Type B pancreatic cell (in vitro differentiated cells): Measurements from ENCODE around the gene ZNF394. TPM values are rescaled to one million over a fixed set of nuclear protein-coding genes. Genes with fewer than 3 reads are reported as not detected.

Experiments used
- DNase-seq: peaks from one replicate; pipeline ENCODE4 v3.0.0; 2021; ENCODE audit warnings: mixed read lengths; ENCODE audit not compliant: unreplicated experiment; ENCODE audit errors: extremely low spot score
- H3K27ac Mint-ChIP-seq: 2 replicates; pipeline ENCODE4 v1.8.0; 2021; ENCODE audit warnings: mild to moderate bottlenecking, mixed read lengths
- H3K27me3 Mint-ChIP-seq: 2 replicates; pipeline ENCODE4 v1.8.0; 2021; ENCODE audit warnings: mixed read lengths
- H3K36me3 Mint-ChIP-seq: 2 replicates; pipeline ENCODE4 v1.8.0; 2021; ENCODE audit warnings: mixed read lengths
- H3K4me1 Mint-ChIP-seq: one replicate; pipeline ENCODE4 v1.8.0; 2021; ENCODE audit warnings: mixed read lengths; ENCODE audit not compliant: unreplicated experiment
- H3K4me3 Mint-ChIP-seq: 2 replicates; pipeline ENCODE4 v1.8.0; 2021; ENCODE audit warnings: mild to moderate bottlenecking, mixed read lengths
- H3K9me3 Mint-ChIP-seq: 2 replicates; pipeline ENCODE4 v1.8.0; 2021; ENCODE audit warnings: mixed read lengths
- total RNA-seq: library from RNA; stranded (reverse); gene quantifications from 2 replicates; pipeline ENCODE4 v1.2.1, GENCODE V29; 2021; ENCODE audit warnings: low replicate concordance
- TF ChIP-seq, protein P1 (sequence below): fragments of 200-600 bp; sonication (generic); conservative IDR thresholded peaks from 2 replicates; pipeline ENCODE4 v1.5.0; 2021; ENCODE audit warnings: antibody characterized with exemption, mild to moderate bottlenecking

Gene ZNF394
- total RNA-seq, 1 donor from 2014 or later, result 24.3 TPM

DNA sequence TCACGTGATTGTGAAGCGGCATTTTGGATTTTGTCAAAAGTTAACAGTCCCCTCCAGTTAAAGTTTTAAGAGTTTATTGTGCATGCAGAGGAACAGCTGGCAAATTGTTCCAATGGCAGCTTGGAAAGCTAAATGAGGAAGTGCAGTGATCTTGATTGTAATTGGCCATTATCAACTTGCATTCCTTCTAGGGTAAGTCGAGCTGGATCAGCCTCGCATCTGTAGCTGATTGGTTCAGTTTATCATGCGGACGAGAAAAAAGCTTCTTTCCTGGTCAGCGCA lies 26.8 kb downstream of the ZNF394 start:
- no peak for DNase-seq

DNA sequence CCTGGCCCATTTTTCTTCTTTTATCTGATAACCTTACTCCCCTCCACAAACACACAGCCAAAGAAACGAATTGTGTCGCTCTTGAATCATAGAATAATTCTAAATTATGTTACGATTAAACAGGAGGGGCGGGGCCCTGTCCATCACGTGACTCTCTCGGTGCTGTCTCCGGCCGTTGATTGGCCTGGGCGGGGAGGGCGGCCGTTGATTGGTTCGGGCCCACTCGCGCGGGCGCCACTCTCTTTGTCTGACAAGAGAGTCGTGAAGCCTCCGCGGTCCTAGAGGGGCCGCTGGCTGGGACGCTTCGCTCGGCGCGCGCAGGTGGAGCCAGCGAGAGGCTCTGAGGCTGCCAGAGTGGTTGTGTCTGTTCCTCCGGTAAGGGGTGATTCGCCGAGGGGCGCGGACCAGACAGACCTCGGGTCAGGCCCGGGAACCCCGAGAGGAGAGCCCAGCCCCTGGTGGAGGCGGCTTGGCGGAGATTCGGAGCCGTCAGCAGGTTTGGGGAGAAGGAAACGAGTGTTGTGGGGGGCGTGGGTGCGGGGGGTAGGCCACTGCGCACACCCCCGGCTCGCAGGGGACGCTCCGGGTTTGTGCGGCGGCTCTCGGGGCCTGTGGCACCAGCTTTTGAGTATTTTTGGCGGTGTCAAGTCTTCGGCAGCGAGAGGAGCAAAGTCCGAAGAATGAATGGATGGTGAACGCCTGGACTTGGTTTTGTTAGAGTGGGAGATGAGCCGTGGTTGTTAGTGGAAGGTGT lies 27.3 kb downstream of the ZNF394 start, which contains the start of gene ZNF789:
Gene ZNF789, plus strand, starts transcription at position 330 of the 754 bp plus-strand sequence. CDS start 3,567 bp downstream, outside the sequence.
- peaks cover 3% of the 10 kb centered on the region for H3K36me3 Mint-ChIP-seq
- peaks cover 12% of the 10 kb centered on the region for H3K4me1 Mint-ChIP-seq

More for the DNA sequence above, 26.8 kb downstream of the ZNF394 start:
- TF ChIP-seq, protein P1, sequence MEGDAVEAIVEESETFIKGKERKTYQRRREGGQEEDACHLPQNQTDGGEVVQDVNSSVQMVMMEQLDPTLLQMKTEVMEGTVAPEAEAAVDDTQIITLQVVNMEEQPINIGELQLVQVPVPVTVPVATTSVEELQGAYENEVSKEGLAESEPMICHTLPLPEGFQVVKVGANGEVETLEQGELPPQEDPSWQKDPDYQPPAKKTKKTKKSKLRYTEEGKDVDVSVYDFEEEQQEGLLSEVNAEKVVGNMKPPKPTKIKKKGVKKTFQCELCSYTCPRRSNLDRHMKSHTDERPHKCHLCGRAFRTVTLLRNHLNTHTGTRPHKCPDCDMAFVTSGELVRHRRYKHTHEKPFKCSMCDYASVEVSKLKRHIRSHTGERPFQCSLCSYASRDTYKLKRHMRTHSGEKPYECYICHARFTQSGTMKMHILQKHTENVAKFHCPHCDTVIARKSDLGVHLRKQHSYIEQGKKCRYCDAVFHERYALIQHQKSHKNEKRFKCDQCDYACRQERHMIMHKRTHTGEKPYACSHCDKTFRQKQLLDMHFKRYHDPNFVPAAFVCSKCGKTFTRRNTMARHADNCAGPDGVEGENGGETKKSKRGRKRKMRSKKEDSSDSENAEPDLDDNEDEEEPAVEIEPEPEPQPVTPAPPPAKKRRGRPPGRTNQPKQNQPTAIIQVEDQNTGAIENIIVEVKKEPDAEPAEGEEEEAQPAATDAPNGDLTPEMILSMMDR, result no peak
- H3K4me3 Mint-ChIP-seq, result peak overlapping the region; percentile 99
- H3K27ac Mint-ChIP-seq, result peak overlapping the region; percentile 94
- H3K9me3 Mint-ChIP-seq, result no peaks in the 10 kb centered on the region
- H3K27me3 Mint-ChIP-seq, result peaks cover 16% of the 10 kb centered on the region
- H3K4me1 Mint-ChIP-seq, result peaks cover 12% of the 10 kb centered on the region
- H3K36me3 Mint-ChIP-seq, result peaks cover 3% of the 10 kb centered on the region

GRCh38 chr7:99469381-99470065 lies 30.6 kb downstream of the ZNF394 start:
- Mint-ChIP-seq H3K9me3 (no peaks in the 10 kb centered on the region), H3K36me3 (peaks cover 12% of the 10 kb centered on the region), H3K4me1 (peaks cover 21% of the 10 kb centered on the region), H3K27me3 (peaks cover 19% of the 10 kb centered on the region), H3K4me3 (peak overlapping the region; percentile 51), H3K27ac (peak overlapping the region; percentile 53)
- DNase-seq, result no peak
- TF ChIP-seq, protein P1, result no peak

More for the DNA sequence above, 27.3 kb downstream of the ZNF394 start, which contains the start of gene ZNF789:
- Mint-ChIP-seq H3K4me3 (peak within 1 kb of the TSS; percentile 99), H3K9me3 (no peaks in the 10 kb centered on the region), H3K27me3 (peaks cover 16% of the 10 kb centered on the region), H3K27ac (peak within 1 kb of the TSS; percentile 94)
- DNase-seq, result peak; percentile 98
- TF ChIP-seq, protein P1, result no peak

DNA sequence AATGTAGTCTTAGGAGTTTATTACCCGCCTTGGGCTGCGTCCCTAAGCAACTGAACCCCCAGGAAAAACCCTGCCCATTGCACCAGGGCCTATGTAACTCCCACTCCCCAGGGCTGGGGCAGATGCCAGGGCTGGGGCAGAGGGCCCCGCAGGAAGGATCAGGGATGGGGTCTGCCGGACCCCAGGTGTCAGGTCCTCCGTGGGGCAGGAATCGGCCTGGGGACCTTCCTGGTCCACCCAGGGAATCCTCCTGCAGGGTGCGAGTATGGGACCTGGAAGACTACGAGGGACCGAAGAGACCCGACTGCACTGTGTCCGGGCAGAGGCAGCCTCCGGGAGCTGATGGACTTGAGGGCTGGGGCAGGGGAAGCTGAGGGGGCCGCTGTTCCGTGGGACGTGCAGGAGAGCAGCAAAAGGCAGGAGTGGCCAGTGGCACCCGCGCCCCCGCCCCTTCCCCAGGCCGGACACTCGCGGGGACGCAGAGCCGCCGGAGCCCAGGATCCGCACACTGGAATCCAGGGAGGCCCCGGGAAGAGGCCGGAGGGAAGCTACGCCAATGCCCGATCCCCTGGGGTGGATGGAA lies 31.7 kb downstream of the ZNF394 start:
- Mint-ChIP-seq H3K27me3 (peaks cover 19% of the 10 kb centered on the region), H3K9me3 (no peaks in the 10 kb centered on the region), H3K36me3 (peaks cover 16% of the 10 kb centered on the region), H3K4me3 (no peak overlapping the region), H3K4me1 (peaks cover 27% of the 10 kb centered on the region), H3K27ac (no peak overlapping the region)
- no peak for DNase-seq
- TF ChIP-seq, protein P1, result no peak

DNA sequence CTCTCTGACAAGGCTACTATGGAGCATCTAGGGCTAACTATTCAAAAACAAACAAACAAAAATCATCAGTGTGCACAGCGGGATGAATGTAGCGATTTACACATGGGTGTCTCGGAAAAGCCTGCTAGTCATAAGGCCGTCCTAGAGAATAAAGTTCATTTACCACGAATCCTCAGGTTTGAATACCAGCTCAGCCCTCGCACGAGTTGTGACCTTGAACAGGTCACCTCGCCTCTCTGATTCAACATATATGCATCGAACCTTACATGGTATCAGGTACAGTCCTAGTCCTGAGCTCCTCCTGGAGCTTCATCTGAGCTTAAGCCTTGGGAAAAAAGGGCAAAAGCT lies 34.7 kb downstream of the ZNF394 start:
- peaks cover 21% of the 10 kb centered on the region for H3K36me3 Mint-ChIP-seq
- H3K4me1 Mint-ChIP-seq, result peaks cover 20% of the 10 kb centered on the region
- H3K27ac Mint-ChIP-seq, result peak overlapping the region; percentile 96
- peaks cover 15% of the 10 kb centered on the region for H3K27me3 Mint-ChIP-seq
- no peaks in the 10 kb centered on the region for H3K9me3 Mint-ChIP-seq
- TF ChIP-seq, protein P1, result no peak
- H3K4me3 Mint-ChIP-seq, result peak overlapping the region; percentile 93
- DNase-seq, result no peak
